Activated CD4-positive, alpha-beta T cell treated with anti-CD3 and anti-CD28 coated beads, Interleukin-2, amount 50 U/mL, for 24 hours (primary cell): ENCODE measurements around the gene DET1.
"Not testable (repeated sequence)": the region's sequence is repeated elsewhere in the genome, so short reads cannot be mapped to it uniquely, and the experiment has no call there.

Experiments used
- DNase-seq, 2 donors: peaks; one replicate each; pipeline ENCODE4 v3.0.0-alpha.2; 2020; ENCODE audit warnings: low read depth in 1 of 2, low spot score in 1 of 2

Gene DET1

DNA sequence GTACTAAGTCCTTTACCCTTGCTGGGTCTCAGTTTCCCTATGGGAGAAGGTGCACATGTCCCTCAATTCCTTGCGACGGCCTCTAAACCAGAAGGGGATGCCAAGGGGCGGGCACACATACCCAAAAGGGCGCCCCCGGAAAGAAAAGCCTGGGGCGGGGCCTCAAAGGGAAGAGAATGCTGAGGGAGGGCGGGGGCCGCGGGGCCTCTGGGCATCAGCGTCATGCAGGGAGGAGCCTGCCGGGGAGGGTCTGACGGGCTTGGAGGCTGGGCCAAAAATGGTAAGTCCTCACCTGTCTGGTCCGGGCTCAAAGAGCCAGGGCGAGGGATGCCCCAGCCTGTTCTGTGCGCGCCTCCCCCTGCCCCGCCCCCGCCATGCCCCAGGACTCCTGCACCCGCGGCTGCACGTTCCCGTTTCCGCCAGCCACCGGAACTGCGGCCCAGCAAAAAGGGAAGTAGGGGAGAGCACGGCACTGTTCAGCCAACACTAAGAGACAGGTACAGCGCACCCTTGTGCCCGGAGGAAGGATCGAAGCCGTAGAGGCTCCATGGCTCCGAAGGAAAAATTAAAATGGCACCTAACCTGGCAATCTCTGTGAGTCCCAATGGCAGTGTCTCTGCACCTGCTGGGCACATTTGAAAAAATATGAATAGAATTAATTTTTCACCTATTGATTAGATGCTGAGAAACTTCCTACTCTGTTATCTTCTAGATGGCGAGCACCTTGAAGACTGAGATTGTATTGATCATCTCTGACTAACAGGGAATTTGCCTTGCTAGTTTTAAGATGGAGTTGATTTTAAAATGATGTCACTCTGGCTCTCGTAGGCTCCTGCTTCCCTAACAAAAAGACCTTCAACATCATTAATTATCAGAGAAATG, at the start of gene DET1:
Gene DET1, minus strand, starts transcription at position 434 of the 882 bp plus-strand sequence. CDS start 14,976 bp downstream, outside the sequence.
- DNase-seq, result peak; percentile 86 to 95

DNA sequence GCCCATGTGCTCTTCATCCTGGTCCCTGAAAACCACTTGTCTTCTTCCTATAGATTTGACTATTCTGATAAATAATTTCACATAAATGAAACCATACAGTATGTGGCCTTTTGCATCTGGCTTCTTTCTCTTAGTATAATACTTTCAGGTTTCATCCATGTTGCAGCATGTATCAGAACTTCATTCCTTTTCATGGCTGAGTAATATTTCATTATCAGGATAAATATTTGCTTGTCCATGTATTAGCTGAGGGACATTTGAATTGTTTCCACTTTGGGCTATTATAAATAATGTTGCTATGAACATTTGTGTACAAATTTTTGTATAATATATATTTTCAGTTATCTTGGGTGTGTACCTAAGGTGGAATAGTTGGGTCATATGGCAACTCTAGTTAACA, 44.9 kb upstream of the DET1 start:
- DNase-seq, result no peak

DNA sequence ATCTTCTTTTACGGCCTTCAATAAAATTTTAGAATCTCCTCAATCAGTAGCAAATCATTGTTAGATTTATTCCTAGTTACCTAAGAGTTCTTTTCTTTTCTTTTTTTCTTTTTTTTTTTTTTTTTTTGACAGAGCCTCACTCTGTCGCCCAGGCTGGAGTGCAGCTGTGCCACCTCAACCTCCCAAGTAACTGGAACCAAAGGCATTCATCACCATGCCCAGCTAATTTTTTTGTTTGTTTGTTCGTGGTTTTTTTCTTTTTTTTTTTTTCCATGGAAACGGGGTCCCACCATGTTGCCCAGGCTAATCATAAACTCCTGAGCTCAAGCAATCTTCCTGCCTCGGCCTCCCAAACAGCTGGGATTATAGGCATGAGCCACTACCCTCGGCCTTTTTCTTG, 44.3 kb upstream of the DET1 start:
- DNase-seq, result no peak

DNA sequence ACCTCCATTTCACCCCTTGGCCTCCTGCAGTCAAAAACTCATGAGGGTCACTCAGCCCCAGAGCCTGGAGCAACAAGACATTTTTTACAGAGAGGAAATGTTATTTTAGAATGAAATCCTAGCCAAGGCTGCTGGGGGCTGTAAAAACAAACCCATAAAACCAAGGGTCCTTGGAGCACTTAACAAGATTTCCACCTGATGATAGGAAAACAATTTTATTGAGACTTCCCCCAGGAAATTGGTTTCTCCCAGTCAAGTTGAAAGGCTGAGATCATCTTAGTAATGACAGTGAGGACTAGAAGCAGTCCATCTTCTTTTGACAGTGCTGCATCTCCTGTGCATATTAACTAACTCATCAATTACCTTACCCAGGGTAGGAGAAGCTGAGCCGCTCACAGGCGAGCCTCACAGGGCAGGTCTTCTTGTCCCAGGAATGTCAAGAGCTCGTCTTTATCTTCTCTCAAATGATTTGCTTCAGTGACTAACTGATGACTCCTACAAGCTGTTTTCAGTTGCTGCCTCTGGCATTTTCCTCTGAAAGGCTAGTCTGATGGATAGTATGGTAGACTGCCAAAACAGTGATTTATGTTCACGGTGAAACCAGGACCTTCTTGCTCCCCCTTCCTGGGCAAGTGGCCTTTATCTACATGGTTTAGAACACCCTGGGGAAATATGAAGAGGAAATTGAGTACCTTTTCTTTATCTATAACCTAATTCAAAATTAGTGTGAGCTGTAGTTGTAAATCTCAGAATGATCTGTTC, 40.1 kb upstream of the DET1 start:
- no peak for DNase-seq

DNA sequence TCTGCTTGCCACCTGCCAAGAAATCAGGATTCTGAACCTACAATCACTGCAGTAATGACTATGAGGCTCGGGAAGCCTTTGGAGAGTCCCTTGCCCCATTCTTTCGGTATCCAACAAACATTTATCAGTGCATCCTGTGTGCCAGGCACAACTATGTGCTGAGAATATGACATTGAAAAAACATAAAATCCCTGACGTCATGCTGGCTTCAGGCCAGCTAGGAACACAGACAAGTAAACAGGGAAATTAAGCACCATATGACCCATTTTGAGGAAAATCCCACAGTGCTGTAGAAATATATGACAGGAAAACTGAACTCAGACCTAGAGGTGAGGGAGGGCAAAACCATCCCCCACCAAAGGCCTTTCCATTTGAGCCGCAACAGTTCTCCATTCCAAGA, 34.1 kb upstream of the DET1 start:
- DNase-seq, result no peak

DNA sequence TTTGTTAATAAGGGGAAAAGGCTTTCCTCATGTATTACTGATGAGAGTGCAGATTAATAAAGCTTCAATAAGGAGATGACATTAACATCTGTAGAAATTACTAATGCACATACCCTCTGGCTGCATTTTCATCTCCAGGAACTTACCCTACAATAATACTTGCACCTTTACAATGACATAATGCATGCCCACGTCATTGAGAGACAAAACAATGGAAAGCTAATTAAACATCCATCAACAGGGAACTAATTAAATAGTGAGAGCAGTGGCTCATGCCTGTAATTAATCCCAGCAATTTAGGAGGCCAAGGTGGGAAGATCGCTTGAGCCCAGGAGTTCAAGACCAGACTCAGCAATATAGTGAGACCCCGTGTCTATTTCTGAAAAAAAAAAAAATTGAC, 32.8 kb upstream of the DET1 start:
- DNase-seq, result no peak

DNA sequence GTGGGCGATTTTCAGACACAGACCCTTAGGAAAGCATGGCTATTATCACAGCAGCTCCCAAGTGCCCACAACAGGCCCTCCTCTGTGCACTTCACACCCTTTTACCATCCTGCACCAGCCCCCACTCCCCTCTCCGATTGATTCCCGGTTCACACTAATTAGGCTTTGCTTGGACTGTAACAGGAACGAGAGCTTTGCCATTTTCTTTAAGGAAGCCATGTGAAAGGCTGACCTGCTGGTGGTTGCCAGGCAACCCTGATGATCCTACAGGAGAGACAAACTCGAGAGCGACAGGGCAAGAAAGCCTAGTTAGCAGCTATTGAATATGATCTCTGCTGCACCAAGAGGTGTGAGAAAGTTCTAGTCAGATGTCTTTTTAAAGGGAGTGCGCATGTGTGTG, 28.2 kb upstream of the DET1 start:
- DNase-seq, result no peak

DNA sequence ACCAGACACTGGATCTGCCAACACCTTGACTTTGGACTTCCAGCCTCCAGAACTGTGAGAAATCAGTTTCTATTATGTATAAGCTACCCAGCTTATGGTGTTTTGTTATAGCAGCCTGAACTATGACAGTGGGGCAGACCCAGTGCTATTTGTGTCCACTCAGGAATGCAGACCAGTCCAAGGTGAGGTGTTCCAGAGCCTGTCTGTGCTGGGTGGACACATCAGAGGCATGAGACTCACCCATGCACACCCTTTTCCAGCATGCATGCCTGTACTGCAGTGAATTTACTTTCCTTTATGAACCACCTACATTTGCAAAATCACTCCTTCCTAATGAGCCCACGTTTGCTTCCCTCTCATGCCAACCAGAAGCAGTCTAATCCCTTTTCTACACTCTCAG, 27.6 kb upstream of the DET1 start:
- DNase-seq, result no peak

DNA sequence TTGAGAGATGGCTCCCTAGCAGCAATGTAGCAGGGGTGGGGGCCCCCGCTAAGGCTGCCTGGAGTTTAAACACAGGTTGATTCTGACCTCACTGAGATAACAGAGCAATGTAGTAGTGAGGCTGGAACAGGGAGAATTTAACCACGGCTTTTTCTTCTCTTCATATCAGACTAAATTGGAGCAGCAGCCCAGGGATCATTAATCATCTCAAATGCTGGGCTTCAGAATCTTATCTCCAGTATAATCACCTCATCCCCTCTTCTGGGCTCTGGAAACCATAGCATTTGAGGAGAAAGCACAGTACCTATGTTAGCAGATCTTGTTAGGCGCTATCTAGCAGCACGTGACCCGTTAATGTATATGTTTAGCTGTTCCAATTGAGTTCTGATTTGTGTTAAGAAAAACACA, 25.4 kb upstream of the DET1 start:
- no peak for DNase-seq

DNA sequence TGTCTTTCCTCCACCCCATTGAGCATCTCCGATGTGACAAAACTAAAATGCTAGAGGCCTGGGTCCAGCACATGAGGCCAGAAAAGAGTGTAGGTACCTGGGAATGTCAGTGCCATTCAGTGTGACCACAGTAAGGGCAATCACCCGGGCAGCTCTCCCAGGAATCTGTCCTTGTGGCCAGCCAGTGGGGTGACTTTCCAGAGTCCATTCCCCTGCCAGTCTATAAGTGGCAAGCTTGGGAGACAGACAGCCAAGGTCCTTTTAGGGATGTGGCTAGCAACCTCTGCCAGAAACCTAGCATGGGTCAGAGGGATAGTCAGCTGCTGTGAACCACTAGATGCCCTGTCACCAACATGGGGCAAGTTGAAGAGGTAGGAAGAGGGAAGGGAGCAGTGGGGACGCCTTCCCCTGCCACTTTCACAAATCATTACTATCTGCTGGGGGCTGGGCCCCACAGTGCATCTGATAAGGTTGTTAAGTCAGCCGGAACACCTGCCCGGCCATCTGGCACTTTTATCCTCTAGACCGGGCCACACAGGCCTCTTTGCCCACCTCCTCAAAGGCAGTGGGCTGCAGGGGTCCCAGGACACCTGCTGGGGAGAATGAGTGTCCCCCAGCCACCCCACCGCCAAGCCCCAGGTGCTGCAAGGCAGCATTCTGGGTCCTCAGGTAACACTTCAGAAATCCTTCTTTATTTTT, 24.8 kb upstream of the DET1 start:
- no peak for DNase-seq

DNA sequence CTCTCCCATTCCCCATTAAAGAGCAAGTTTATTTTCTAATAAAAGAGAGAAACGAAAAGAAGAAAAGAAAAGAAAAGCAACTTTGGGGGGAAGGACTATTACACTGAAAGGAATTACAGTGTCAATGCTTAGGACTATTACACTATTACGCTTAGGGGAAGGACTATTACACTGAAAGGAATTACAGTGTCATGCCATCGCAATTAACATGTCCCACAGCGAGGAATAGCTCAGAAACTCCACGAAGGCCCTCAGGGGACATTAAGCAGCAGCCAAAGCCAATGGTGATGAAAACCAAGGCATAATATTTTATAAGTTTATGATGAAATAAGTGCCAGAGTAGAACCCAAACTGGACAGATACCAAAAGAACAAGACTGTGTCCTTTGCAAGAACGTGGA, 22.1 kb upstream of the DET1 start:
- DNase-seq, result no peak

DNA sequence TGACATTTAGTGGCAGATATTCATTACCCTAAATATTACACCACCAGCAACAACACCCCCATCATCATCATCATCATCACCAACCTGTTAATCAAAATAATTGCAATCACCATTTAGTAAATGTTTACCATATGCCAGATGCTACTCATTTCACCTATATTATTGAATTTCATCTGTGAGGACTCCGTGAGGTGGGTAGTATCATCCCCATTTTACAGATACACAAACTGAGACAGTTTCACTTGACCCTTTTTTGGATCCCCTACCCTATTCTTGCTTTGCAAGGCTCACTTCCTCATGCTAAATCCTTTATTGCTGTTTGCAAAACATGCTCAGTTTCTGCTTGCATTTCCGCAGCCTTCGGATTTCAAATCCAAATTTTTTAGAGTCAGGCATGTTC, 18.3 kb upstream of the DET1 start:
- DNase-seq, result no peak

DNA sequence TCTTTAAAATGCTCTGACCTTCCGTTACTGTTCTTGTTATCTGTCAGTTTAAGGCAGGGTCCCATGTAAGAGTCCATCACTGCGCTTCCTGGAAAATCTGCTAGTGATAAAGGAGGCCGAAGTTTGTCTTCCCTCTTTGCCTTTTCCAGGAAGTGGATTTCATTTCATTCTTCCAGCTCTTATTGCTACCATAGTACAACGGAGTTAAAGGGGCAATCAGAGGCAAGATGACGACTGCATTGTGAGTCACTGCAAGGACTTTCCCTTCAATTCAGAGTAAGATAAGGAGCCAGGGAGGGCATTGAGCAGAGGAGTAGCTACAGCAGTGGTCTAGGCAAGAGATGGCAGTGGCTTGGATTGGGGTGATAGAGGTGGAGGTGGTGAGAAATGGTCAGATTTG, 17.2 kb upstream of the DET1 start:
- DNase-seq, result no peak

DNA sequence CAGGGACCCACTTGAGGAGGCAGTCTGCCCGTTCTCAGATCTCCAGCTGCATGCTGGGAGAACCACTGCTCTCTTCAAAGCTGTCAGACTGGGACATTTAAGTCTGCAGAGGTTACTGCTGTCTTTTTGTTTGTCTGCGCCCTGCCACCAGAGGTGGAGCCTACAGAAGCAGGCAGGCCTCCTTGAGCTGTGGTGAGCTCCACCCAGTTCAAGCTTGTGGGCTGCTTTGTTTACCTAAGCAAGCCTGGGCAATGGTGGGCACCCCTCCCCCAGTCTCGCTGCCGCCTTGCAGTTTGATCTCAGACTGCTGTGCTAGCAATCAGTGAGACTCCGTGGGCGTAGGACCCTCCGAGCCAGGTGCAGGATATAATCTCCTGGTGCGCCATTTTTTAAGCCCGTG, 13.1 kb upstream of the DET1 start:
- not testable (repeated sequence) for DNase-seq

DNA sequence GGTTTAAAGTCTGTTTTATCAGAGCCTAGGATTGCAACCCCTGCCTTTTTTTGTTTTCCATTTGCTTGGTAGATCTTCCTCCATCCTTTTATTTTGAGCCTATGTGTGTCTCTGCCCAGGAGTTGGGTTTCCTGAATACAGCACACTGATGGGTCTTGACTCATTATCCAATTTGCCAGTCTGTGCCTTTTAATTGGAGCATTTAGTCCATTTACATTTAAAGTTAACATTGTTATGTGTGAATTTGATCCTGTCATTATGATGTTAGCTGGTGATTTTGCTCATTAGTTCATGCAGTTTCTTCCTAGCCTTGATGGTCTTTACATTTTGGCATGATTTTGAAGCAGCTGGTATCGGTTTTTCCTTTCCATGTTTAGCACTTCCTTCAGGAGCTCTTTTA, 11.5 kb upstream of the DET1 start:
- not testable (repeated sequence) for DNase-seq

DNA sequence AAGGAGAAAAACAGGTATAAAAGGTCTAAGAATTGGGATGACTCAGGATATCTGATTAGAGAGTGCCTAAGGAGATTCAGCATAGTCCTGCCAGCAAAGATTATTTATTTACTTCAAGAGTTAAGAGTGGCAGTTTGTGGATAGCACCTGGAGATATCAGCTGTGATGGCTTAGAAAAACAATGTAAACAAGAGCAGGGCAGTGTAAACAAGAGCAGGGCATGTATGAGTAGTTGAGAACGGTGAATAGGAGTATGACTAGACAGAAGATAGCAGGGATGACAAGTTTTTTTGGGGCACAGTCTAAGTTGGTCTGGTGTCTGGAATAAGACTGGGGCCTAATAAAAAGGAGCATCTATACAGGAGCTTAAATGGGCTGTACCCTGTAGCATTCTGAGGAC, 1.5 kb upstream of the DET1 start:
- DNase-seq, result not testable (repeated sequence)

DNA sequence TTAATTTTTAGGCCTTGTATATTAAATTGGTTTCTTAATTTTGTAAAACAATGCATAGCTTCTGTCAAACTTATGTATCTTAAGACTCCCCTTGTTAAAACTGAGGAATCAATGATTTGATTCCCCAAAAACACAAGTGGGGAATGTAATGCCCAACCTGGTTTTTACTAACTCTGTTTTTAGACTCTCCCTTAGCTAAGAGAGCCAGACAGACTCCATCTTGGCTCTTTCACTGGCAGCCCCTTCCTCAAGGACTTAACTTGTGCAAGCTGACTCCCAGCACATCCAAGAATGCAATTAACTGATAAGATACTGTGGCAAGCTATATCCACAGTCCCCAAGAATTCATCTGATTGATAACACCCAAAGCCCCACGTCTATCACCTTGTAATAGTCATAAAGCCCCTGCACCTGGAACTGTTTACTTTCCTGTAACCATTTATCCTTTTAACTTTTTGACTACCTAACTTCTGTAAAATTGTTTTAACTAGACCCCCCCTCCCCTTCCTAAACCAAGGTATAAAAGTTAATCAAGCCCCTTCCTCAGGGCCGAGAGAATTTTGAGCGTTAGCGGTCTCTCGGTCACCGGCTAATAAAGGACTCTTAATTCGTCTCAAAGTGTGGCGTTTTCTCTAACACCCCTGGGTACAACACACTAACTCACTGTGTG, 768 bp downstream of the DET1 start:
- DNase-seq, result not testable (repeated sequence)

DNA sequence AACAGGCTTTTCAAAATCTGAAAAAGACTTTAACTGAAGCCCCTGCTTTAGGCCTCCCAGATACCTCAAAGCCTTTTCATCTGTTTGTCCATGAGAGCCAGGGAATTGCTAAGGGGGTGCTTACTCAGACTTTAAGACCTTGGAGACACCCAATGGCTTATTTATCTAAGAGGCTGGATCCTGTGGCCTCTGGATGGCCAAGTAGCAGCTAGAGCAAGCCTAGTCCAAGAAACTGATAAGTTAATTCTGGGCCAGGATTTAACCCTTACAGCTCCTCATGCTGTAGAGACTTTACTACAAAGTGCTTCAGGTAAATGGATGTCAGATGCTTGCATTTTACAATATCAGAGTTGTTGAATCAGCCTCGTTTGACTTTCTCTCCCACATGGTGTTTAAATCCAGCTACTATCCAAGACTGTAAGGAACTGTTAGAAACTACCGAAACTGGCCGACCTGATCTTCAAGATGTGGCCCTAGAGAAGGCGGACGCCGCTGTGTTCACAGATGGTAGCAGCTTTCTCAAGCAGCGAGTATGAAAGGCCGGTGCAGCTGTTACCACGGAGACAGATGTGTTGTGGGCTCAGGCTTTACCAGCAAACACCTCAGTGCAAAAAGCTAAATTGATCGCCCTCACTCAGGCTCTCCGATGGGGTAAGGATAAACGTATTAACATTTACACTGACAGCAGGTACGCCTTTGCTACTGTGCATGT, 3.3 kb downstream of the DET1 start:
- no peak for DNase-seq

DNA sequence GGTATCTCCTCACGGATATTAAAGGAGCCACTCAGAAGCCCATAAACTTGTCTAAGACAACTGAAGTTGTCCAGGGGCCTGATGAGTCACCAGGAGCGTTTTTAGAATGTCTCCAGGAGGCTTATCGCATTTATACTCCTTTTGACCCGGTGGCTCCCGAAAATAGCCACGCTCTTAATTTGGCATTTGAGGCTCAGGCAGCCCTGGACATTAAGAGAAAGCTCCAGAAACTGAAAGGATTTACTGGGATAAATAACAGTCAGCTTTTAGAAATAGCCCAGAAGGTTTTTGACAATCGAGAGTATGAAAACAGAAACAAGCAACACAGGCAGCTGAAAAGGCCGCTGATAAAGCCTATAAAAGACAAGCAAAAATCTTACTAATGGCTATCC, 4.1 kb downstream of the DET1 start:
- no peak for DNase-seq

DNA sequence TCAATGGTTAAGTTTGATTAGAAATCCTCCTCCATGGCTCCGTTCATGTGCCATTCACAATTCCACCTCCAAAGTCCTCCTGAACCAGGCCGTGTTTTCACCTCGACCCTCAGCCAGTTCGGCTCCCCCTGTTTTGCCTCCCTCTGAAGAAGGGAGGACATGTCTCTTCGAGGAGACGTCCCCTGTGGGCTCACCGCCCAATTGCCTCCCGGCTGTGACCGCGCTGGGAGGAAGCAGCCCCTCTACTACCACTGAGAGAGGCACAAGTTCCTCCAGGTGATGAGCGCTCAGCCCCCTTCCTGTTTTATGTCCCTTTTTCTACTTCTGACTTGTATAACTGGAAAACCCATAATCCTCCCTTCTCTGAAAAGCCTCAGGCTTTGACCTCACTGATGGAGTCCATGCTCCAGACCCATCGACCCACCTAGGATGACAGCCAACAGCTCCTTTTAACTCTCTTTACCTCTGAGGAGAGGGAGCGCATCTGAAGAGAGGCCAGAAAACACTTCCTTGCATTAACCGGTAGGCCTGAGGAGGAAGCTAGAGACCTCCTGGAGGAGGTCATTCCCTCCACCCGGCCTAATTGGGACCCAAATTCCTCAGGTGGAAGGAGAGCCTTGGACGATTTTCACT, 4.7 kb downstream of the DET1 start:
- no peak for DNase-seq
